GM21576 (cell line): ENCODE data around the gene CTBP2.

ENCODE experiments used
- ATAC-seq: cut with Tn5 transposase; IDR thresholded peaks from one replicate; pipeline ENCODE4 v1.9.1; 2021; ENCODE audit warnings: mild to moderate bottlenecking, moderate library complexity; ENCODE audit not compliant: unreplicated experiment

Gene CTBP2

GRCh38 chr10:125112697-125113494 lies 47.5 kb downstream of the CTBP2 start:
- ATAC-seq: no peak

- ATAC-seq: no peak
Measured at GRCh38 chr10:125111118-125111727, 49.1 kb downstream of the CTBP2 start.

GRCh38 chr10:125107965-125108580 lies 52.3 kb downstream of the CTBP2 start:
- no peak for ATAC-seq

- ATAC-seq: no peak
Measured at GRCh38 chr10:125107166-125107949, 53.0 kb downstream of the CTBP2 start.

GRCh38 chr10:125106586-125106985 lies 53.8 kb downstream of the CTBP2 start:
- no peak for ATAC-seq

GRCh38 chr10:125105706-125106255 lies 54.6 kb downstream of the CTBP2 start:
- ATAC-seq: no peak

- ATAC-seq: no peak
Measured at GRCh38 chr10:125105155-125105554, 55.2 kb downstream of the CTBP2 start.

- ATAC-seq: no peak
Measured at GRCh38 chr10:125104559-125104958, 55.8 kb downstream of the CTBP2 start.

GRCh38 chr10:125103924-125104323 lies 56.4 kb downstream of the CTBP2 start:
- no peak for ATAC-seq

- ATAC-seq: no peak
Measured at GRCh38 chr10:125103466-125103865, 56.9 kb downstream of the CTBP2 start.

- no peak for ATAC-seq
Measured at GRCh38 chr10:125102821-125103220, 57.5 kb downstream of the CTBP2 start.

- ATAC-seq: no peak
Measured at GRCh38 chr10:125102246-125102645, 58.1 kb downstream of the CTBP2 start.

- no peak for ATAC-seq
Measured at GRCh38 chr10:125101581-125101980, 58.8 kb downstream of the CTBP2 start.

GRCh38 chr10:125101049-125101448 lies 59.3 kb downstream of the CTBP2 start:
- no peak for ATAC-seq

- ATAC-seq: no peak
Measured at GRCh38 chr10:125097409-125098070, 62.8 kb downstream of the CTBP2 start.

- ATAC-seq: no peak
Measured at GRCh38 chr10:125096975-125097374, 63.4 kb downstream of the CTBP2 start.

GRCh38 chr10:125096371-125096770 lies 64.0 kb downstream of the CTBP2 start:
- no peak for ATAC-seq

GRCh38 chr10:125095776-125096175 lies 64.6 kb downstream of the CTBP2 start:
- ATAC-seq: no peak

GRCh38 chr10:125095228-125095627 lies 65.1 kb downstream of the CTBP2 start:
- no peak for ATAC-seq

- no peak for ATAC-seq
Measured at GRCh38 chr10:125094806-125095205, 65.6 kb downstream of the CTBP2 start.
